ENCODE data around the gene MCEE. TPM values are rescaled to one million over a fixed set of nuclear protein-coding genes. Genes with fewer than 3 reads are reported as not detected.
A peak's percentile ranks its signal among the peaks of the same experiment; 100 is the strongest.

The MCEE gene
- total and polyA plus RNA-seq, 8 donors: 15.6 to 33.2 (median 24.4) TPM

DNA sequence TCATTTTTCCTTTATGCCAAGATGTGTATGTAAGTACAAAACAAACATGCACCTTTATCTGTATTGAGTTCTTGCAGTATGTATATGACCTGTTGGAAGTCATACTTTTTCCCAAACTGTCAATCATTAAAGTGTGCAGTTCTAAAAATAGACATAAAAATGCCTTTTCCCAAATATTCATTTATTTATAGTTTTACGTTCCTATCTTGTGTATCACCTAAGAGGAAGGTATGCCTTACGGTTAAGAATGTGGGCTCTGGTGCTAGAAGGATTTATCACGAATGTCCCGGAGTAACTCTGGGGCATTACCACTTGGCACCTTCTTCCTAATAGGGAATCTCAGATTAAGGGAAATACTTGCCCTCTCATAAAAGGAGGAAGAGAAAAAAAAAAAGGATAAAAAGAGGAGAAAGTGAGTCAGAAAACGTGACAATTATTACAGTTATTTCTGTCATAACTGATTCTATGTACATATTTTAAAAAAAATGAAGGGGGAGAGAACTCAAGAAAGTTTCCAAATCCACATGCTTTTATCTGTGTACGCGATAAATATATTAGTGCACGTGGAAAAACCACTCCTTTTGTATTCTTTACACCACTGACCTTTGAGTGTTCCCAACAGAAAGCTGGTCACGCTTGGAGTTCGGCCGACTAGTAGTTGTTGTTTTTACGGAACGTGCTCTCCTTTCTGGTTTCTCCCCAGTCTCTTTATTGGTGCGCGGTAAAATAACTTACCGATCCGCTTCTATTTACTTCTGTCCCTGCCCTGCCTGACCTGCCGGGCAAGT lies 721 bp downstream of the MCEE start:
- Histone ChIP-seq H3K27ac (peak overlapping the region; percentile 89 to 94), H3K4me3 (peak overlapping the region; percentile 63 to 81), H3K27me3 (no peaks in the 10 kb centered on the region), H3K36me3 (peaks cover 0 to 7% of the 10 kb centered on the region in 2 donors), H3K9me3 (no peaks in the 10 kb centered on the region), H3K4me1 (peaks cover 8 to 49% of the 10 kb centered on the region in 2 donors)
- ATAC-seq (peak; percentile 3), DNase-seq (peak in 1 of 4 donors; percentile 3)
- TF ChIP-seq, protein P1, sequence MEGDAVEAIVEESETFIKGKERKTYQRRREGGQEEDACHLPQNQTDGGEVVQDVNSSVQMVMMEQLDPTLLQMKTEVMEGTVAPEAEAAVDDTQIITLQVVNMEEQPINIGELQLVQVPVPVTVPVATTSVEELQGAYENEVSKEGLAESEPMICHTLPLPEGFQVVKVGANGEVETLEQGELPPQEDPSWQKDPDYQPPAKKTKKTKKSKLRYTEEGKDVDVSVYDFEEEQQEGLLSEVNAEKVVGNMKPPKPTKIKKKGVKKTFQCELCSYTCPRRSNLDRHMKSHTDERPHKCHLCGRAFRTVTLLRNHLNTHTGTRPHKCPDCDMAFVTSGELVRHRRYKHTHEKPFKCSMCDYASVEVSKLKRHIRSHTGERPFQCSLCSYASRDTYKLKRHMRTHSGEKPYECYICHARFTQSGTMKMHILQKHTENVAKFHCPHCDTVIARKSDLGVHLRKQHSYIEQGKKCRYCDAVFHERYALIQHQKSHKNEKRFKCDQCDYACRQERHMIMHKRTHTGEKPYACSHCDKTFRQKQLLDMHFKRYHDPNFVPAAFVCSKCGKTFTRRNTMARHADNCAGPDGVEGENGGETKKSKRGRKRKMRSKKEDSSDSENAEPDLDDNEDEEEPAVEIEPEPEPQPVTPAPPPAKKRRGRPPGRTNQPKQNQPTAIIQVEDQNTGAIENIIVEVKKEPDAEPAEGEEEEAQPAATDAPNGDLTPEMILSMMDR (IDR thresholded peaks at IDR 0.05): no peak
- intact Hi-C loops (cut with DNase I): no loop called here

DNA sequence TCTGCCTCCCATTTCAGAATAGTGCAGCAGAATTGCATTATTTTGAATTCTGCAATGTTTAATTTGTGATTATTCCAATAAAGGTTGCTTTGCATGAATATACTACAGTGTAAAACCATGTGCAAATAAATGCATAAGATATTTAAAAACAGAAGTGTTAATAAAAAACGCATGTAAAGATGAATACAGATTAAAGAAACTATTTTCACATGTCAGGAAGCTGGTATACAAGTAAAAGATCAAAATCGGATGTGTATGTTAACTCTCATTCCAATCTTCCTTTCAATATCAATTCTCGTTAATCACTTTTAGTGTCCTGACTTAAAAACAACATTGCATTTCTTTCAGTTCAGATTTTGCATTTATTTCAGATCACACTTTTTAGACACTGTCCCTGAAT lies 3.1 kb downstream of the MCEE start:
- Histone ChIP-seq H3K36me3 (peaks cover 0 to 13% of the 10 kb centered on the region in 2 donors), H3K4me3 (no peak overlapping the region), H3K4me1 (peaks cover 4 to 37% of the 10 kb centered on the region in 2 donors), H3K27ac (no peak overlapping the region), H3K27me3 (no peaks in the 10 kb centered on the region), H3K9me3 (no peaks in the 10 kb centered on the region)
- no peak for DNase-seq
- TF ChIP-seq, protein P1 (IDR thresholded peaks at IDR 0.05): no peak
- ATAC-seq: no peak
- intact Hi-C loops (cut with DNase I): no loop called here

DNA sequence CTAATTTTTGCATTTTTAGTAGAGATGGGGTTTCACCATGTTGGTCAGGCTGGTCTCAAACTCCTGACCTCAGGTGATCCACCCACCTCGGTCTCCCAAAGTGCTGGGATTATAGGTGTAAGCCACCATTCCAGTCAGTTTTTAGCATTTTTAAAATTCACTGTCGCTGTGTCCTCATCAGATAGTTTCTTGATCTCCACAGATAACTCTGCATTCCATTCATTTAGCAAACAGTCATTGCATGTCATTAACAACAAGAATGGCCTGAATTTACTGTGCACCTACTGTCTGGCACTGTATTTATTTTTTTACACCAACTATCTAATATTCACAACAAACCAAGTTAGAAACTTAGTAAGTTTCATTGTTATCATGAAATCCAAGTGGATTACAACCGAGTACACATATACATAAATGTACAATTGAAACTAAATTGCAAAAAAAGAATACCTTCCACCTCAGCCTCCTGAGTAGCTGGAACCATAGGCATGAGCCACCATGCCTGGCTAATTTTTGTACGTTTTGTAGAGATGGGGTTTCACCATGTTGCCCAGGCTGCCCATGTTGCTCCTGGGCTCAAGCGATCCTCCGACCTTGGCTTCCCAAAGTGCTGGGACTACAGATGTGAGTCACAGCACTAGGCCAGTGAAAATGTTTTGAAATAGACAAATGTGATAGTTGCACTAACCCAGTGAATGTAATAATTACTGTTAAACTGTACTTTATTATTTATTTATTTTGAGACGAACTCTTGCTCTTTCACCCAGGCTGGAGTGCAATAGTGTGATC lies 4.3 kb downstream of the MCEE start:
- Histone ChIP-seq H3K9me3 (no peaks in the 10 kb centered on the region), H3K27ac (no peak overlapping the region), H3K4me3 (no peak overlapping the region), H3K36me3 (peaks cover 0 to 24% of the 10 kb centered on the region in 2 donors), H3K4me1 (peaks cover 0 to 25% of the 10 kb centered on the region in 2 donors), H3K27me3 (no peaks in the 10 kb centered on the region)
- DNase-seq (no peak), ATAC-seq (no peak)
- TF ChIP-seq, protein P1 (IDR thresholded peaks at IDR 0.05): no peak
- intact Hi-C loops (cut with DNase I): no loop called here

DNA sequence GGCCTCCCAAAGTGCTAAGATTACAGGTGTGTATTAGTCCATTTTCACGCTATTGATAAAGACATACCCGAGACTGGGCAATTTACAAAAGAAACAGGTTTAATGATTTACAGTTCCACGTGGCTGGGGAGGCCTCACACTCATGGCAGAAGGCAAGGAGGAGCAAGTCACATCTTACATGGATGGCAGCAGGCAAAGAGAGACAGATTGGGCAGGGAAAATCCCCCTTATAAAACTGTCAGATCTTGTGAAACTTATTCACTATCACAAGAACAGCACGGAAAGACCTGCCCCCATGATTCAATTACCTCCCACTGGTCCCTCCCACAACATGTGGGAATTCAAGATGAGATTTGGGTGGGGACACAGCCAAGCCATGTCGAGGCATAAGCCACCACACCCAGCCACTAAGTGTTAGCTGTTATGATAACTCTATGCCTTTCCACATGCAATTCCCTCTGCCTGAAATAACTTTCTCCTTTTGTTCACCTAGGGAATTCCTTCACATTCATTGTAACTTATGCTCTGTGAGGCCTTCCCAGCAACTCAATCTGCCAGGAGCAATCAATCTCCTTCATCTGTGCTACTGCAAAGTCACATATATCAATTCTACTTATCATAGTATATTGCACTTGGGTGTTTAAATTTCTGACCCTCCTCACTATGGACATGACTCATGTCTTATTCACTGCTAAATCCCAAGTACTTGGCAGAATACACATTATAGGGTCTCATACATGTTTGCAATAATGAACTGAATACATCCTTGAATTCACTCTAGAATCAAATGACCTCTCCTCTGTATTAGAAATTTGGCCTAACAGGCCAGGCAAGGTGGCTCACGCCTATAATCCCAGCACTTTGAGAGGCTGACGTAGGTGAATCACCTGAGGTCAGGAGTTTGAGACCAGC lies 7.4 kb downstream of the MCEE start:
- Histone ChIP-seq H3K27ac (no peak overlapping the region), H3K9me3 (no peaks in the 10 kb centered on the region), H3K4me3 (no peak overlapping the region), H3K36me3 (peaks cover 0 to 51% of the 10 kb centered on the region in 2 donors), H3K4me1 (peaks cover 0 to 6% of the 10 kb centered on the region in 2 donors), H3K27me3 (no peaks in the 10 kb centered on the region)
- TF ChIP-seq, protein P1 (IDR thresholded peaks at IDR 0.05): no peak
- ATAC-seq (no peak), DNase-seq (no peak)
- intact Hi-C loops (cut with DNase I): no loop called here

All from left lung (tissue), 10 donors.